Esophagus muscularis mucosa (tissue), 3 donors: Measurements from ENCODE around the gene TAF6L.

ENCODE experiments used
- EP300 ChIP-seq: sonication (generic); formaldehyde crosslinking; IDR thresholded peaks from one replicate; pipeline ENCODE4 v1.6.1; 2017; ENCODE audit warnings: antibody characterized with exemption
- TF ChIP-seq, protein P1 (sequence below), 3 experiments: fragments of 200-600 bp in 2 of 3; fragments of 450-650 bp in 1 of 3; sonication (generic) in 2 of 3; IDR thresholded peaks; one replicate each; pipeline ENCODE4 v1.5.1; 2017 to 2019; ENCODE audit warnings: antibody characterized with exemption in 3 of 3, mild to moderate bottlenecking in 2 of 3, moderate library complexity in 1 of 3

DNA sequence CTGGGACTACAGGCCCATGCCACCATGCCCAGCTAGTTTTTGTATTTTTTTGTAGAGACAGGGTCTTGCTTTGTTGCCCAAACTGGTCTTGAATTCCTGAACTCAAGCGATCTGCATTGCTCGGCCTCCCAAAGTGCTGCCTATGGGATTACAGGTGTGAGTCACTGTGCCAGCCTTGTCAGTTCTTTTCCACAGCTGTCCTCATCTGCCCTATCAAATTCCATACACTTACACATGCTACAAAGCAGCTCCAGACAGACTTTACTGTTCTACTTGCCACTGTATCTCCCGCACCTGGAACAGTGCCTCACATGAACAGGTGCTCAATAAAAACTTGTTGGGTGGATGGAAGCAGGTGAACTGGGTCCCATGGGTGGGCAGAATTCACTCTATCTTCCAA, 52.5 kb downstream of the TAF6L start:
- TF ChIP-seq, protein P1, sequence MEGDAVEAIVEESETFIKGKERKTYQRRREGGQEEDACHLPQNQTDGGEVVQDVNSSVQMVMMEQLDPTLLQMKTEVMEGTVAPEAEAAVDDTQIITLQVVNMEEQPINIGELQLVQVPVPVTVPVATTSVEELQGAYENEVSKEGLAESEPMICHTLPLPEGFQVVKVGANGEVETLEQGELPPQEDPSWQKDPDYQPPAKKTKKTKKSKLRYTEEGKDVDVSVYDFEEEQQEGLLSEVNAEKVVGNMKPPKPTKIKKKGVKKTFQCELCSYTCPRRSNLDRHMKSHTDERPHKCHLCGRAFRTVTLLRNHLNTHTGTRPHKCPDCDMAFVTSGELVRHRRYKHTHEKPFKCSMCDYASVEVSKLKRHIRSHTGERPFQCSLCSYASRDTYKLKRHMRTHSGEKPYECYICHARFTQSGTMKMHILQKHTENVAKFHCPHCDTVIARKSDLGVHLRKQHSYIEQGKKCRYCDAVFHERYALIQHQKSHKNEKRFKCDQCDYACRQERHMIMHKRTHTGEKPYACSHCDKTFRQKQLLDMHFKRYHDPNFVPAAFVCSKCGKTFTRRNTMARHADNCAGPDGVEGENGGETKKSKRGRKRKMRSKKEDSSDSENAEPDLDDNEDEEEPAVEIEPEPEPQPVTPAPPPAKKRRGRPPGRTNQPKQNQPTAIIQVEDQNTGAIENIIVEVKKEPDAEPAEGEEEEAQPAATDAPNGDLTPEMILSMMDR (IDR thresholded peaks at IDR 0.05), result no peak
- no peak for TF ChIP-seq EP300
